Measurements from ENCODE around the gene TRAPPC2L.
A peak's percentile ranks its signal among the peaks of the same experiment; 100 is the strongest.

Gene TRAPPC2L

DNA sequence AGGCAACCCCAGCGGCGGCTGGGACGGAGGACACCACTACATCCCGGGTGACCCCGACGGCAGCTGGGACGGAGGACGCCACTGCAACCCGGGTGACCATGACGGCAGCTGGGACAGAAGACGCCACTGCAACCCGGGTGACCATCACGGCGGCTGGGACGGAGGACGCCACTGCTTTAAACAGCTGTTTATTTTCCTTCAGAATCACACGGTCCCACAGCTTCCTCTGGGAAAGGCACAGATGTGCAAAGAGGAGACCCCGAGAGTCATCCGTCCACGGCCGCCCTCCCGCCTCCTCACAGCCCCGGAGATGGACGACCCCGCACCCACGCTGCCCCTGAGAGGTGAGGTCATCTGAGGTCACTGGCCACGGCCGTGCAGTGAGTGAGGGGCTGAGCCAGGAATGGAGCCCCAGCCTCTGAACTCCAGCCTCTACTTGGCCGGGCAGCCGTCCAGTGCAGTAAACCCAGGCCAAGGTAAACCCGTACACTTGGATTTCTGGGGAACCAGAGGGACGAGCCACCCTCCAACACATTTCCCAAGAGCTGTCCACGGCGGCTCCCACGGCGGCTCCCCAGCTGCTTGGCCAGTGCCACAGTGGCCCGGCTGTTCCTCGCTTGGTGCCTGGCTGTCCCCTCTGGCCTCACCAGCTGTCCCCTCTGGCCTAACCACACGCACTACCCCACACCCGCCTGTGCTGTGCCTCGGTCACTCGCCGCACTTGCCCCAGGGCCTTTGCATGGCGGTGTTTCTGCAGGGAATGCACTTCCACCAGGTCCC, 52.7 kb downstream of the TRAPPC2L start:
- DNase-seq (ENCODE audit: low spot score), result no peak

- no peak for DNase-seq (ENCODE audit: low spot score)
These were observed 53.6 kb downstream of the TRAPPC2L start for GRCh38 chr16:88910284-88911135.

- DNase-seq (ENCODE audit: low spot score), result peak; percentile 63
These were observed 54.4 kb downstream of the TRAPPC2L start for GRCh38 chr16:88911136-88911945.

GRCh38 chr16:88911946-88912310, 55.0 kb downstream of the TRAPPC2L start:
- no peak for DNase-seq (ENCODE audit: low spot score)

Measured in NAMALWA (cell line).